Neural cell (in vitro differentiated cells): ENCODE data around the gene XIRP2. TPM values are rescaled to one million over a fixed set of nuclear protein-coding genes. Genes with fewer than 3 reads are reported as not detected.

Experiments used
- H2AFZ ChIP-seq: fragments of 200-600, 300-800 bp; sonication (generic), shearing (Covaris generic); 2 replicates; pipeline ENCODE4 v1.6.0; 2014; ENCODE audit warnings: low read depth, mild to moderate bottlenecking, antibody characterized with exemption, low read length, moderate library complexity
- H3F3A ChIP-seq: fragments of 200-600 bp; shearing (Covaris generic); 2 replicates; pipeline ENCODE4 v1.6.1; 2016; ENCODE audit warnings: mild to moderate bottlenecking, moderate library complexity, mixed read lengths, antibody characterized with exemption, low read length; ENCODE audit not compliant: insufficient read depth, poor library complexity, severe bottlenecking
- H3K27ac ChIP-seq: fragments of 200-600, 300-800 bp; sonication (generic), shearing (Covaris generic); 2 replicates; pipeline ENCODE4 v1.5.1; 2014; ENCODE audit warnings: mild to moderate bottlenecking, low read length, moderate library complexity
- H3K27me3 ChIP-seq: fragments of 300-800, 200-600 bp; sonication (generic), shearing (Covaris generic); 2 replicates; pipeline ENCODE4 v1.6.0; 2014; ENCODE audit warnings: mild to moderate bottlenecking, low read depth, low read length, moderate library complexity; ENCODE audit not compliant: insufficient read depth
- H3K36me3 ChIP-seq: fragments of 300-800, 200-600 bp; sonication (generic), shearing (Covaris generic); 2 replicates; pipeline ENCODE4 v1.5.1; 2014; ENCODE audit warnings: mild to moderate bottlenecking, antibody characterized with exemption, low read length, moderate library complexity; ENCODE audit not compliant: insufficient read depth
- H3K4me2 ChIP-seq: fragments of 300-800, 200-600 bp; sonication (generic), shearing (Covaris generic); 2 replicates; pipeline ENCODE4 v1.6.0; 2014; ENCODE audit warnings: mild to moderate bottlenecking, low read length
- H3K4me3 ChIP-seq: fragments of 300-800, 200-600 bp; sonication (generic), shearing (Covaris generic); 2 replicates; pipeline ENCODE4 v1.5.1; 2014; ENCODE audit warnings: mild to moderate bottlenecking, low read length, moderate library complexity
- H3K79me2 ChIP-seq: fragments of 200-600 bp; shearing (Covaris generic); replicated peaks from 2 replicates; pipeline ENCODE4 v1.6.0; 2014; ENCODE audit warnings: mild to moderate bottlenecking, low read length, moderate library complexity; ENCODE audit not compliant: insufficient read depth
- H3K9ac ChIP-seq: fragments of 300-800, 200-600 bp; sonication (generic), shearing (Covaris generic); 2 replicates; pipeline ENCODE4 v1.6.1; 2016; ENCODE audit warnings: mild to moderate bottlenecking, low read length, mixed read lengths
- H3K9me2 ChIP-seq: fragments of 200-600 bp; shearing (Covaris generic); 2 replicates; pipeline ENCODE4 v1.6.1; 2016; ENCODE audit warnings: mild to moderate bottlenecking, low read length, mixed read lengths; ENCODE audit not compliant: insufficient read depth
- H3K9me3 ChIP-seq: fragments of 200-600, 300-800 bp; sonication (generic), shearing (Covaris generic); 2 replicates; pipeline ENCODE4 v1.6.1; 2016; ENCODE audit warnings: mild to moderate bottlenecking, mixed run types, low read length, moderate library complexity, mixed read lengths
- H4K20me1 ChIP-seq: fragments of 200-600 bp; shearing (Covaris generic); 2 replicates; pipeline ENCODE4 v1.6.1; 2016; ENCODE audit warnings: mild to moderate bottlenecking, mixed run types; ENCODE audit not compliant: insufficient read depth
- EP300 ChIP-seq: fragments of 450-650 bp; conservative IDR thresholded peaks from 2 replicates; pipeline ENCODE4 v1.6.1; 2014; ENCODE audit warnings: antibody characterized with exemption, mild to moderate bottlenecking, moderate library complexity; ENCODE audit not compliant: poor library complexity, severe bottlenecking
- EZH2 ChIP-seq: fragments of 200-600, 300-800 bp; shearing (Covaris generic), sonication (generic); IDR thresholded peaks from 2 replicates; pipeline ENCODE4 v1.6.1; 2014; ENCODE audit warnings: antibody characterized with exemption, low read length, borderline replicate concordance, mild to moderate bottlenecking; ENCODE audit not compliant: insufficient read depth, poor library complexity, severe bottlenecking
- MXI1 ChIP-seq: fragments of 450-650 bp; conservative IDR thresholded peaks from 2 replicates; pipeline ENCODE4 v1.6.1; 2014; ENCODE audit warnings: antibody characterized with exemption, mild to moderate bottlenecking; ENCODE audit not compliant: poor library complexity, severe bottlenecking
- RAD21 ChIP-seq: fragments of 450-650 bp; conservative IDR thresholded peaks from 2 replicates; pipeline ENCODE4 v1.6.1; 2014; ENCODE audit warnings: antibody characterized with exemption, mild to moderate bottlenecking, moderate library complexity
- SMC3 ChIP-seq: fragments of 450-650 bp; conservative IDR thresholded peaks from 2 replicates; pipeline ENCODE4 v1.6.1; 2014; ENCODE audit warnings: antibody characterized with exemption, mild to moderate bottlenecking, moderate library complexity; ENCODE audit not compliant: poor library complexity
- TAF1 ChIP-seq: IDR thresholded peaks from 2 replicates; pipeline ENCODE4 v1.6.1; 2012; ENCODE audit warnings: low read depth
- polyA plus RNA-seq: library from polyadenylated mRNA; depleted of rRNA; stranded (reverse); fragments of >200 nt; gene quantifications from 2 replicates; pipeline ENCODE4 v1.2.3, GENCODE V29; 2014
- TF ChIP-seq, protein P1 (sequence below): IDR thresholded peaks from 2 replicates; pipeline ENCODE4 v1.6.1; 2012; ENCODE audit warnings: borderline replicate concordance
- TF ChIP-seq, protein P2 (sequence below): fragments of 450-650 bp; IDR thresholded peaks from 2 replicates; pipeline ENCODE4 v1.5.1; 2014; ENCODE audit warnings: antibody characterized with exemption, mild to moderate bottlenecking, moderate library complexity; ENCODE audit not compliant: poor library complexity, severe bottlenecking

XIRP2 gene
- polyA plus RNA-seq, 1 donor from 2014 or later, result not detected

DNA sequence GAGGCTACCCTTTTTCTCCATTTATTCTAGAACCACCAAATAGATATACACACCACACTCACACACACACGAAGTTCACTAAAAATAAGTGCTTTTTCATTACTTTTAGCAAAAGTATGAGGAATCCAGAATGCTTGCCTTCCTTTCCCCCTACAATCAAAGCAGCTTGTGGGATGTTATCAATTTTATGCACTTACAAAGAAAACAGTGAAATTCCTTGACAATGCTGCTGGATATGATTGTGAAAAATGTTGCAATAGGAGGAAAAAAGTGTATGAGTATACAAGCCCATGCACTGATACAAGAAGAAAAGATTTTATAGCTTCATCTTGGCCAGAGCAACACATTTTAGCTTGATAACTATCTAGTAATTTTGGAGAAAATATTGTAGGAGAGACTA is 269.2 kb downstream of the XIRP2 start:
- Histone ChIP-seq H3K4me3 (no peak overlapping the region), H3K4me2 (no peak overlapping the region), H3K9me2 (no peaks in the 10 kb centered on the region), H3K9ac (no peak overlapping the region), H3F3A (no peaks in the 10 kb centered on the region), H3K9me3 (no peaks in the 10 kb centered on the region), H3K27ac (no peak overlapping the region), H4K20me1 (no peaks in the 10 kb centered on the region), H3K27me3 (no peaks in the 10 kb centered on the region), H2AFZ (no peak overlapping the region), H3K36me3 (no peaks in the 10 kb centered on the region), H3K79me2 (no peaks in the 10 kb centered on the region)
- TF ChIP-seq TAF1 (no peak), EZH2 (no peak), SMC3 (no peak), MXI1 (no peak)
- TF ChIP-seq, protein P1, sequence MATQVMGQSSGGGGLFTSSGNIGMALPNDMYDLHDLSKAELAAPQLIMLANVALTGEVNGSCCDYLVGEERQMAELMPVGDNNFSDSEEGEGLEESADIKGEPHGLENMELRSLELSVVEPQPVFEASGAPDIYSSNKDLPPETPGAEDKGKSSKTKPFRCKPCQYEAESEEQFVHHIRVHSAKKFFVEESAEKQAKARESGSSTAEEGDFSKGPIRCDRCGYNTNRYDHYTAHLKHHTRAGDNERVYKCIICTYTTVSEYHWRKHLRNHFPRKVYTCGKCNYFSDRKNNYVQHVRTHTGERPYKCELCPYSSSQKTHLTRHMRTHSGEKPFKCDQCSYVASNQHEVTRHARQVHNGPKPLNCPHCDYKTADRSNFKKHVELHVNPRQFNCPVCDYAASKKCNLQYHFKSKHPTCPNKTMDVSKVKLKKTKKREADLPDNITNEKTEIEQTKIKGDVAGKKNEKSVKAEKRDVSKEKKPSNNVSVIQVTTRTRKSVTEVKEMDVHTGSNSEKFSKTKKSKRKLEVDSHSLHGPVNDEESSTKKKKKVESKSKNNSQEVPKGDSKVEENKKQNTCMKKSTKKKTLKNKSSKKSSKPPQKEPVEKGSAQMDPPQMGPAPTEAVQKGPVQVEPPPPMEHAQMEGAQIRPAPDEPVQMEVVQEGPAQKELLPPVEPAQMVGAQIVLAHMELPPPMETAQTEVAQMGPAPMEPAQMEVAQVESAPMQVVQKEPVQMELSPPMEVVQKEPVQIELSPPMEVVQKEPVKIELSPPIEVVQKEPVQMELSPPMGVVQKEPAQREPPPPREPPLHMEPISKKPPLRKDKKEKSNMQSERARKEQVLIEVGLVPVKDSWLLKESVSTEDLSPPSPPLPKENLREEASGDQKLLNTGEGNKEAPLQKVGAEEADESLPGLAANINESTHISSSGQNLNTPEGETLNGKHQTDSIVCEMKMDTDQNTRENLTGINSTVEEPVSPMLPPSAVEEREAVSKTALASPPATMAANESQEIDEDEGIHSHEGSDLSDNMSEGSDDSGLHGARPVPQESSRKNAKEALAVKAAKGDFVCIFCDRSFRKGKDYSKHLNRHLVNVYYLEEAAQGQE, result no peak
- TF ChIP-seq, protein P2, sequence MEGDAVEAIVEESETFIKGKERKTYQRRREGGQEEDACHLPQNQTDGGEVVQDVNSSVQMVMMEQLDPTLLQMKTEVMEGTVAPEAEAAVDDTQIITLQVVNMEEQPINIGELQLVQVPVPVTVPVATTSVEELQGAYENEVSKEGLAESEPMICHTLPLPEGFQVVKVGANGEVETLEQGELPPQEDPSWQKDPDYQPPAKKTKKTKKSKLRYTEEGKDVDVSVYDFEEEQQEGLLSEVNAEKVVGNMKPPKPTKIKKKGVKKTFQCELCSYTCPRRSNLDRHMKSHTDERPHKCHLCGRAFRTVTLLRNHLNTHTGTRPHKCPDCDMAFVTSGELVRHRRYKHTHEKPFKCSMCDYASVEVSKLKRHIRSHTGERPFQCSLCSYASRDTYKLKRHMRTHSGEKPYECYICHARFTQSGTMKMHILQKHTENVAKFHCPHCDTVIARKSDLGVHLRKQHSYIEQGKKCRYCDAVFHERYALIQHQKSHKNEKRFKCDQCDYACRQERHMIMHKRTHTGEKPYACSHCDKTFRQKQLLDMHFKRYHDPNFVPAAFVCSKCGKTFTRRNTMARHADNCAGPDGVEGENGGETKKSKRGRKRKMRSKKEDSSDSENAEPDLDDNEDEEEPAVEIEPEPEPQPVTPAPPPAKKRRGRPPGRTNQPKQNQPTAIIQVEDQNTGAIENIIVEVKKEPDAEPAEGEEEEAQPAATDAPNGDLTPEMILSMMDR, result no peak

DNA sequence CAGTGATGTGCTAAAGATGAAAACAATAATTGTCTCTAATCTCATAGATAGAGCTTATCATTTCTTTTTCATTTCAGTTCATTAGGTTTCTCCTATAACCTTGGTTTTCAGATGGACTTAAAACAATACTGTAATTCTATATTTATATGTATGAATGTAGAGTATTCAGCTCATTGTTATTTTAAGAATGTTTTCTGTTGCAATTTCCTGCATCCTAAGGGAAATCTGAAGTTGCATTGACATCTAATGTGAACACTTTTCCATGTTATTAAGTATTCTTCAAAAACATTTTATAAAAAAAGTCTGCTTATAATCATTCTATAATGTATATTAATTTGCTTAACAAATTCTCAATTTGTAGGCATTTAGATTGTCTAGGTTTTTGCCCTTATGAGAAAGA is 288.9 kb downstream of the XIRP2 start:
- Histone ChIP-seq H3K9me3 (no peaks in the 10 kb centered on the region), H3K79me2 (no peaks in the 10 kb centered on the region), H3K27me3 (no peaks in the 10 kb centered on the region), H3K9ac (no peak overlapping the region), H3K4me2 (no peak overlapping the region), H4K20me1 (no peaks in the 10 kb centered on the region), H3F3A (no peaks in the 10 kb centered on the region), H3K4me3 (no peak overlapping the region), H2AFZ (no peak overlapping the region), H3K36me3 (no peaks in the 10 kb centered on the region), H3K27ac (no peak overlapping the region), H3K9me2 (no peaks in the 10 kb centered on the region)
- TF ChIP-seq, protein P1, result no peak
- TF ChIP-seq RAD21 (no peak), EP300 (no peak)
